ENCODE measurements around the gene CYP2A6. TPM values are rescaled to one million over a fixed set of nuclear protein-coding genes. Genes with fewer than 3 reads are reported as not detected.

CYP2A6 gene, protein sequence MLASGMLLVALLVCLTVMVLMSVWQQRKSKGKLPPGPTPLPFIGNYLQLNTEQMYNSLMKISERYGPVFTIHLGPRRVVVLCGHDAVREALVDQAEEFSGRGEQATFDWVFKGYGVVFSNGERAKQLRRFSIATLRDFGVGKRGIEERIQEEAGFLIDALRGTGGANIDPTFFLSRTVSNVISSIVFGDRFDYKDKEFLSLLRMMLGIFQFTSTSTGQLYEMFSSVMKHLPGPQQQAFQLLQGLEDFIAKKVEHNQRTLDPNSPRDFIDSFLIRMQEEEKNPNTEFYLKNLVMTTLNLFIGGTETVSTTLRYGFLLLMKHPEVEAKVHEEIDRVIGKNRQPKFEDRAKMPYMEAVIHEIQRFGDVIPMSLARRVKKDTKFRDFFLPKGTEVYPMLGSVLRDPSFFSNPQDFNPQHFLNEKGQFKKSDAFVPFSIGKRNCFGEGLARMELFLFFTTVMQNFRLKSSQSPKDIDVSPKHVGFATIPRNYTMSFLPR
- not detected in 2 replicates for total RNA-seq

DNA sequence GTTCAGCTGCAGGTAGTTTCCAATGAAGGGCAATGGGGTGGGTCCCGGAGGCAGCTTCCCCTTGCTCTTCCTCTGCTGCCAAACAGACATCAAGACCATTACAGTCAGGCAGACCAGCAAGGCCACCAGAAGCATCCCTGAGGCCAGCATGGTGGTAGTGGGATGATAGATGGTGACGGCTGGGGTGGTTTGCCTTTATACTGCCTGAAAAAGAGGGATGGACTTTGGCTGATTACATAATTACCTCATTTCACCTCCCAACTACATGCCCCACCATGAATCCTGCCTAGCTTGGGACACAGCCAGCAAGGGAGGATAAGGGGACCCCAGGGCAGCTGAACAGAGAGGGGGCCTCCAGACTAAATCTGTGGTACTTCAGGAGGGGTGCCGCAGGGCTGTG, at the start of gene CYP2A6:
Gene CYP2A6 (minus strand): TSS at position 171 of the 400 bp plus-strand sequence. CDS start 21 bp downstream, at position 150.

DNA sequence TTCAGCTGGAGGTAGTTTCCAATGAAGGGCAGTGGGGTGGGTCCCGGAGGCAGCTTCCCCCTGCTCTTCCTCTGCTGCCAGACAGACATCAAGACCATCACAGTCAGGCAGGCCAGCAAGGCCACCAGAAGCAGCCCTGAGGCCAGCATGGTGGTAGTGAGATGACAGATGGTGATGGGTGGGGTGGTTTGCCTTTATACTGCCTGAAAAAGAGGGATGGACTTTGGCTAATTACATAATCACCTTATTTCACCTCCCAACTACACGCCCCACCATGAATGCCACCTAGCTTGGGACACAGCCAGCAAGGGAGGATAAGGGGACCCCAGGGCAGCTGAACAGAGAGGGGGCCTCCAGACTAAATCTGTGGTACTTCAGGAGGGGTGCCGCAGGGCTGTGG, 31.8 kb upstream of the CYP2A6 start, which contains the start of gene CYP2A7:
Gene CYP2A7 (minus strand): TSS at position 170 of the 400 bp plus-strand sequence. CDS start 21 bp downstream, at position 149.

DNA sequence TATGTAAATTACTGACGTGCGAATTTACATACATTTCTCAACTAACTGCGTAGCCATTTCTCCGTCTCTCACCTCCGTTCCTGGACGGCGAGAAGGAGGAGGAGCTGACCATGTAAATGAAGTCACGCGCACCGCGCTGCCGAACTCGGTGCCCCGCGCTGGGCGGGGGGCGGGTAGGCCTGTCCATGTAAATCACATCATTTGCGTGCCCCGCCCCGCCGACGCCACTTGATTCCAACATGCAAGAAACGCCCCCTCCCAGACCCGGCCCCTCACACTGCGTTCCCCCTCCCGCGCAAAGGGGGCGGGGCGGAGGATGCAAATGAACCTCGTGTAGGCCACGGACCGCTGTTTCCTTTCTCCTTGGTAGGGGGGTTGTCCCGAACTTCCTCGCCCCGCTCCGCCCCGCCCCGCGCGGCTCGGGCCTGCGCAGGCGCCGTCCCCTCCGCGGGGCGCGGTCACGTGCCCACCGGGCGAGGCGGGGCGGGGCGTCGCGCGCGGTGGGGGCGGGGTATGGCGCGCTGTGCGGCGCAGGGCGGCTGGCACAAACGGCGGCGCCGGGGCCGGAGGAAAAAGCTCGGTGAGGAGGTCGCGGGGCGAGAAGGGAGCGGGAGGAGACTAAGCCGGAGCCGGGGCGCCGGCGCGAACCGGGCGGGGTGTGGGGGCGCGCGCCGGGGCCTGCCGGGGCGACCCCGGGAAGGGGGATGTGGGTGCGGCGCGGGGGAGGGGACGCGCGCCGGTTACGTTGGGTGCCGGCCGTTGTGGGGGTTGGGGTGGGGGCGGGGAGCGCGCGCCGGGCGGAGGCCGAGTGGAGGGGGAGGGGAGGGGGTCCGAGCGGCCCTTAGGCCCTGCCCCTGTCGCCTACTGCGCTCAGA, 51.3 kb downstream of the CYP2A6 start, which contains the start of gene EGLN2:
Gene EGLN2 (plus strand): TSS at position 509 of the 875 bp plus-strand sequence. CDS start 1,382 bp downstream, outside the sequence.

Other genes with a start within 250 kb of the CYP2A6 start
- gene LTBP4, start 249.1 kb downstream of the CYP2A6 start, total RNA-seq, result 57.3 and 133 TPM in 2 replicates
- gene NUMBL, start 159.8 kb downstream of the CYP2A6 start, total RNA-seq, result 6.9 and 8.9 TPM in 2 replicates
- gene COQ8B, start 133.6 kb downstream of the CYP2A6 start, total RNA-seq, result 23.9 and 25.1 TPM in 2 replicates
- 22.6 and 42.5 TPM in 2 replicates for gene ITPKC, start 133.3 kb downstream of the CYP2A6 start, total RNA-seq
- 2.2 and 2.3 TPM in 2 replicates for gene ACTMAP, start 100.0 kb downstream of the CYP2A6 start, total RNA-seq
- 138 and 158 TPM in 2 replicates for gene SNRPA, start 99.2 kb downstream of the CYP2A6 start, total RNA-seq
- gene MIA, start 74.9 kb downstream of the CYP2A6 start, total RNA-seq, result 2.1 and 5.5 TPM in 2 replicates
- 21.7 and 27.3 TPM in 2 replicates for gene RAB4B, start 72.2 kb downstream of the CYP2A6 start, total RNA-seq
- gene EGLN2, start 51.3 kb downstream of the CYP2A6 start, total RNA-seq, result 59.9 and 77.0 TPM in 2 replicates
- gene CYP2A7, start 31.8 kb upstream of the CYP2A6 start, total RNA-seq, result not detected in 2 replicates
- gene CYP2B6, start 140.8 kb upstream of the CYP2A6 start, total RNA-seq, result not detected in 2 replicates
- not detected in 2 replicates for gene CYP2A13, start 238.0 kb upstream of the CYP2A6 start, total RNA-seq